GM18520 (cell line): Measurements from ENCODE around the gene SCRT2.

ENCODE experiments used
- ATAC-seq: cut with Tn5 transposase; IDR thresholded peaks from one replicate; pipeline ENCODE4 v1.9.1; 2021; ENCODE audit not compliant: unreplicated experiment

The SCRT2 gene

GRCh38 chr20:672963-673602 is 2.5 kb downstream of the SCRT2 start:
- no peak for ATAC-seq

GRCh38 chr20:671252-672030 is 4.2 kb downstream of the SCRT2 start:
- no peak for ATAC-seq

- ATAC-seq: no peak
Observed at GRCh38 chr20:669573-669972, 6.0 kb downstream of the SCRT2 start.

- no peak for ATAC-seq
Observed at GRCh38 chr20:668638-669037, 7.0 kb downstream of the SCRT2 start.

- no peak for ATAC-seq
Observed at GRCh38 chr20:668050-668449, 7.6 kb downstream of the SCRT2 start.

GRCh38 chr20:667351-668034 is 8.1 kb downstream of the SCRT2 start:
- ATAC-seq: no peak

- no peak for ATAC-seq
Observed at GRCh38 chr20:666877-667276, 8.7 kb downstream of the SCRT2 start.

- no peak for ATAC-seq
Observed at GRCh38 chr20:665276-665675, 10.3 kb downstream of the SCRT2 start.

- no peak for ATAC-seq
Observed at GRCh38 chr20:664576-664975, 11.0 kb downstream of the SCRT2 start.

- no peak for ATAC-seq
Observed at GRCh38 chr20:664151-664550, 11.5 kb downstream of the SCRT2 start.

GRCh38 chr20:663315-664090 is 12.1 kb downstream of the SCRT2 start:
- no peak for ATAC-seq

- no peak for ATAC-seq
Observed at GRCh38 chr20:662277-663192, 13.1 kb downstream of the SCRT2 start.

- no peak for ATAC-seq
Observed at GRCh38 chr20:661474-662270, 13.9 kb downstream of the SCRT2 start.

- ATAC-seq: no peak
Observed at GRCh38 chr20:658731-659291, 16.8 kb downstream of the SCRT2 start.

- ATAC-seq: no peak
Observed at GRCh38 chr20:658202-658601, 17.4 kb downstream of the SCRT2 start.

- ATAC-seq: no peak
Observed at GRCh38 chr20:655726-656624, 19.6 kb downstream of the SCRT2 start.

GRCh38 chr20:654417-654750 is 21.2 kb downstream of the SCRT2 start:
- ATAC-seq: no peak
